ENCODE results near the gene RNF223. TPM values are rescaled to one million over a fixed set of nuclear protein-coding genes. Genes with fewer than 3 reads are reported as not detected.

The RNF223 gene
- total and polyA plus RNA-seq, 2 of the 13 experiments (the other 11 are each of a cell fraction or from before 2014, with no cell fraction given) = 0.03 TPM; not detected in 1

- no peak; the same call in 1 of the 2 replicates for TF ChIP-seq GFI1 (CRISPR knock-in tag; IDR thresholded peaks at IDR 0.05; ENCODE audit: borderline replicate concordance)
- TF ChIP-seq PAF1 (CRISPR knock-in tag; IDR thresholded peaks at IDR 0.05) = no peak
- TF ChIP-seq ATF7-NPFF (CRISPR knock-in tag; IDR thresholded peaks at IDR 0.05; ENCODE audit: low read depth) = no peak; the same call in 1 of the 2 replicates
- no peak for TF ChIP-seq STAT6 (CRISPR knock-in tag; IDR thresholded peaks at IDR 0.05; ENCODE audit: borderline replicate concordance)
- TF ChIP-seq CREB1 (IDR thresholded peaks at IDR 0.05) = peak; percentile 56
- peak; percentile 82 for TF ChIP-seq CREB1 (CRISPR knock-in tag; IDR thresholded peaks at IDR 0.05)
- no peak for TF ChIP-seq CC2D1A (CRISPR knock-in tag; IDR thresholded peaks at IDR 0.05)
- TF ChIP-seq ZNF296 (CRISPR knock-in tag; conservative IDR thresholded peaks at IDR 0.05) = no peak
- no peak for TF ChIP-seq ATRX (CRISPR knock-in tag; IDR thresholded peaks at IDR 0.05; ENCODE audit: borderline replicate concordance)
- no peak for TF ChIP-seq ZNF232 (CRISPR knock-in tag; IDR thresholded peaks at IDR 0.05; ENCODE audit: borderline replicate concordance)
- TF ChIP-seq ZNF441 (CRISPR knock-in tag; IDR thresholded peaks at IDR 0.05; ENCODE audit: borderline replicate concordance) = peak; percentile 51; the same call in 1 of the 2 replicates
- TF ChIP-seq BCL6 (CRISPR knock-in tag; IDR thresholded peaks at IDR 0.05) = peak; percentile 16
- TF ChIP-seq, protein P1, sequence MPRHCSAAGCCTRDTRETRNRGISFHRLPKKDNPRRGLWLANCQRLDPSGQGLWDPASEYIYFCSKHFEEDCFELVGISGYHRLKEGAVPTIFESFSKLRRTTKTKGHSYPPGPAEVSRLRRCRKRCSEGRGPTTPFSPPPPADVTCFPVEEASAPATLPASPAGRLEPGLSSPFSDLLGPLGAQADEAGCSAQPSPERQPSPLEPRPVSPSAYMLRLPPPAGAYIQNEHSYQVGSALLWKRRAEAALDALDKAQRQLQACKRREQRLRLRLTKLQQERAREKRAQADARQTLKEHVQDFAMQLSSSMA (CRISPR knock-in tag; IDR thresholded peaks at IDR 0.05) = no peak
- TF ChIP-seq NR2C2 (CRISPR knock-in tag; IDR thresholded peaks at IDR 0.05; ENCODE audit: borderline replicate concordance) = peak; percentile 95
- TF ChIP-seq ZNF34 (CRISPR knock-in tag; IDR thresholded peaks at IDR 0.05; ENCODE audit: borderline replicate concordance) = 0 out of 2 replicates have a peak, but pooled peaks have one; percentile 28
- peak; percentile 19; the same call in 1 of the 2 replicates for TF ChIP-seq GATAD2A (CRISPR knock-in tag; IDR thresholded peaks at IDR 0.05)
- no peak for TF ChIP-seq MAFF (IDR thresholded peaks at IDR 0.05; ENCODE audit: low read depth, low read length)
- TF ChIP-seq IRF9 (CRISPR knock-in tag; IDR thresholded peaks at IDR 0.05; ENCODE audit: borderline replicate concordance) = no peak
- TF ChIP-seq ZNF737 (CRISPR knock-in tag; IDR thresholded peaks at IDR 0.05; ENCODE audit: borderline replicate concordance) = no peak
- TF ChIP-seq ZFP90 (CRISPR knock-in tag; IDR thresholded peaks at IDR 0.05; ENCODE audit: borderline replicate concordance) = no peak; the same call in 1 of the 2 replicates
- no peak for TF ChIP-seq PRPF4 (IDR thresholded peaks at IDR 0.05; ENCODE audit: low read depth, low read length, poor library complexity, severe bottlenecking)
- no peak for TF ChIP-seq PITX1 (CRISPR knock-in tag; IDR thresholded peaks at IDR 0.05)
- TF ChIP-seq KDM3A (CRISPR knock-in tag; IDR thresholded peaks at IDR 0.05; ENCODE audit: low read depth) = no peak
- no peak for TF ChIP-seq ZMYM4 (CRISPR knock-in tag; IDR thresholded peaks at IDR 0.05)
- no peak for TF ChIP-seq IKZF1 (IDR thresholded peaks at IDR 0.05)
These were observed 41.9 kb upstream of the RNF223 start, which contains the start of gene C1orf159 (continued) for GRCh38 chr1:1115786-1116700.

Data from HepG2 (cell line).